Glutamatergic neuron (in vitro differentiated cells): Measurements from ENCODE around the gene LRRC42. TPM values are rescaled to one million over a fixed set of nuclear protein-coding genes. Genes with fewer than 3 reads are reported as not detected.

Experiments
- DNase-seq: peaks from one replicate; pipeline ENCODE4 v3.0.0; 2022
- H3K27ac Mint-ChIP-seq: one replicate; pipeline ENCODE4 v1.8.0; 2020; ENCODE audit warnings: mild to moderate bottlenecking, mixed read lengths, inconsistent platforms; ENCODE audit not compliant: unreplicated experiment
- H3K27me3 Mint-ChIP-seq: one replicate; pipeline ENCODE4 v1.8.0; 2020; ENCODE audit warnings: mild to moderate bottlenecking, moderate library complexity, mixed read lengths, inconsistent platforms; ENCODE audit not compliant: unreplicated experiment
- H3K36me3 Mint-ChIP-seq: one replicate; pipeline ENCODE4 v1.8.0; 2020; ENCODE audit warnings: mild to moderate bottlenecking, mixed read lengths, inconsistent platforms; ENCODE audit not compliant: unreplicated experiment
- H3K4me1 Mint-ChIP-seq: one replicate; pipeline ENCODE4 v1.8.0; 2020; ENCODE audit warnings: mild to moderate bottlenecking, low read depth, mixed read lengths, inconsistent platforms; ENCODE audit not compliant: unreplicated experiment
- H3K4me3 Mint-ChIP-seq: one replicate; pipeline ENCODE4 v1.8.0; 2020; ENCODE audit warnings: mild to moderate bottlenecking, mixed read lengths, inconsistent platforms; ENCODE audit not compliant: unreplicated experiment
- H3K9me3 Mint-ChIP-seq: one replicate; pipeline ENCODE4 v1.8.0; 2020; ENCODE audit warnings: mild to moderate bottlenecking, moderate library complexity, mixed read lengths, inconsistent platforms; ENCODE audit not compliant: unreplicated experiment
- CTCF ChIP-seq: fragments of 200-600 bp; sonication (generic); IDR thresholded peaks from one replicate; pipeline ENCODE4 v1.5.0; 2021; ENCODE audit not compliant: partially characterized antibody, unreplicated experiment
- total RNA-seq: library from RNA; stranded (reverse); fragmentation: NEBNext Ultra II Directional; extraction: Animal tissue kit (Norgen Biotek cat#: 25700); gene quantifications from one replicate; pipeline ENCODE4 v1.2.1, GENCODE V29; 2021; ENCODE audit not compliant: unreplicated experiment

The LRRC42 gene
- total RNA-seq, 1 donor from 2014 or later: 37.5 TPM

GRCh38 chr1:53902235-53903138, 43.7 kb upstream of the LRRC42 start:
- no peak for DNase-seq
- Mint-ChIP-seq H3K9me3 (no peaks in the 10 kb centered on the region), H3K27ac (no peak overlapping the region), H3K4me3 (no peak overlapping the region), H3K36me3 (no peaks in the 10 kb centered on the region), H3K27me3 (peaks cover 9% of the 10 kb centered on the region), H3K4me1 (peaks cover 7% of the 10 kb centered on the region)
- TF ChIP-seq CTCF: no peak

GRCh38 chr1:53905509-53905908, 40.6 kb upstream of the LRRC42 start:
- Mint-ChIP-seq H3K4me1 (peaks cover 7% of the 10 kb centered on the region), H3K9me3 (no peaks in the 10 kb centered on the region), H3K27ac (no peak overlapping the region), H3K4me3 (no peak overlapping the region), H3K27me3 (peaks cover 9% of the 10 kb centered on the region), H3K36me3 (no peaks in the 10 kb centered on the region)
- DNase-seq: no peak
- no peak for TF ChIP-seq CTCF

GRCh38 chr1:53906121-53906520, 40.0 kb upstream of the LRRC42 start:
- no peaks in the 10 kb centered on the region for H3K9me3 Mint-ChIP-seq
- DNase-seq: no peak
- no peak for TF ChIP-seq CTCF
- no peak overlapping the region for H3K4me3 Mint-ChIP-seq
- H3K27ac Mint-ChIP-seq: no peak overlapping the region
- H3K4me1 Mint-ChIP-seq: peaks cover 7% of the 10 kb centered on the region
- no peaks in the 10 kb centered on the region for H3K36me3 Mint-ChIP-seq
- peaks cover 7% of the 10 kb centered on the region for H3K27me3 Mint-ChIP-seq

GRCh38 chr1:53909946-53910345, 36.2 kb upstream of the LRRC42 start:
- H3K4me1 Mint-ChIP-seq: peaks cover 15% of the 10 kb centered on the region
- no peaks in the 10 kb centered on the region for H3K36me3 Mint-ChIP-seq
- no peak overlapping the region for H3K27ac Mint-ChIP-seq
- TF ChIP-seq CTCF: no peak
- no peaks in the 10 kb centered on the region for H3K9me3 Mint-ChIP-seq
- no peak for DNase-seq
- peaks cover 2% of the 10 kb centered on the region for H3K27me3 Mint-ChIP-seq
- H3K4me3 Mint-ChIP-seq: no peak overlapping the region

GRCh38 chr1:53911442-53911841, 34.7 kb upstream of the LRRC42 start:
- Mint-ChIP-seq H3K36me3 (no peaks in the 10 kb centered on the region), H3K9me3 (no peaks in the 10 kb centered on the region), H3K4me1 (peaks cover 15% of the 10 kb centered on the region), H3K27ac (no peak overlapping the region), H3K27me3 (peaks cover 2% of the 10 kb centered on the region), H3K4me3 (no peak overlapping the region)
- TF ChIP-seq CTCF: no peak
- no peak for DNase-seq
